ENCODE measurements around the gene MNS1.
"Not testable (repeated sequence)": the region's sequence is repeated elsewhere in the genome, so short reads cannot be mapped to it uniquely, and the experiment has no call there.

The MNS1 gene

DNA sequence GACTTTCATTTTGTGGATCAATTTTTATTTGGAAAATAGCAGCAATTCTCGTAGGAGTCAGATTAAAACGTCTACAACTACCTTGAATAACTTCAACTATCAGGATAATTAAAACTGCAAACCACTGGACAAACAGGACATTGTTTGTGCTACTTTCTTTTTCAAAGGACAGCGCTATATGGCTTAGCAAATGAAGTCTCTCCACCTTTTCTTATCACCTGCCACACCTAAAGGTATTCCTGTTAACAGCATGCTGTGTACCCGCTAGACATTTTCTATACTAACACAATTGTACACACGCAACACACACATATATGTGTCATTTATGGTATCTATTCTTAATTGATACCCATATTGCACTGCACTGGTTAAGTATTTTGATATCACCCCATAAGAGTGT lies 19.2 kb downstream of the MNS1 start:
- no peak for DNase-seq (ENCODE audit: low read depth)

DNA sequence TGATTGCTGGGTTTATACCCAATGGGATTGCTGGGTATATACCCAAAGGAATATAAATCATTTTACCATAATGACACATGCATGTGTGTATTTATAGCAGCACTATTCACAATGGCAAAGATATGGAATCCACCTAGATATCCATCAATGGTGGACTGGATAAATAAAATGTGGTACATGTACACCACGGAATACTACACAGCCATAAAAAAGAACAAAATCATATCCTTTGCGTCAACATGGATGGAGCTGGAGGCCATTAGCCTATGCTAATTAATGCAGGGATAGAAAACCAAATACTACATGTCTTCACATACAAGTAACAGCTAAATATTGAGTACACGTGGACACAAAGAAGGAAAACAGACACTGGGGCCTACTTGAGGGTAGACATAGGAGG lies 22.6 kb downstream of the MNS1 start:
- DNase-seq (ENCODE audit: low read depth) = no peak

GRCh38 chr15:56440214-56440770 lies 24.6 kb downstream of the MNS1 start:
- DNase-seq (ENCODE audit: low read depth) = no peak

- no peak for DNase-seq (ENCODE audit: low read depth)
These were observed 32.6 kb downstream of the MNS1 start for GRCh38 chr15:56432304-56432703.

DNA sequence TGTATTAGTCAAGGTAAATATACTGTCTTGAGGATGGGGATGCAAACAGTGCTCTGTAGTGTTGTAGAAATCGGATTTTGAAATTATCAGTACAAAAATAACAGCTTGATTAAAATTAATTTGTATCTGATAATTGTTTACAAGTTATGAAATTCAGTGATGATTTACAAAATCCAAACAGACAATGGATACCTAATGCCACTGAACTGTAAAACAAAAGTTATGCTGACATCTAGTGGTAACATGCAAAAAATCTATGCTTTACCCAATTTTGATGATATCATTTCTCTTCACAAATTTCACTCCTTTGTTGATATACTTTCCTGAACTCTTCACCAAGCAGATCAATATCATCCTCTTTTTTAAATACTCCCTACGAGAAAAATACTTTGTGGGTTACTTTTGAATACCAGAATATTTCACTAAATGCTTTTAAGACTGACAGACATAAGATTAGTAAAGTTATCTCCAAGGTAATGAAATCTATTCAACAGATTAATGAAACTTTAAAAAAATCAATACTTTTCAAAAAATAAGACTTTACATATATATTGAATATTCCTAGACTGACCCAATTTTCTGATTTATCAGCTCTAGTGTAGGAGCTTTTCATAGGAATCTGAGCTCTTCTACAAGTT lies 36.0 kb downstream of the MNS1 start:
- DNase-seq (ENCODE audit: low read depth) = no peak

DNA sequence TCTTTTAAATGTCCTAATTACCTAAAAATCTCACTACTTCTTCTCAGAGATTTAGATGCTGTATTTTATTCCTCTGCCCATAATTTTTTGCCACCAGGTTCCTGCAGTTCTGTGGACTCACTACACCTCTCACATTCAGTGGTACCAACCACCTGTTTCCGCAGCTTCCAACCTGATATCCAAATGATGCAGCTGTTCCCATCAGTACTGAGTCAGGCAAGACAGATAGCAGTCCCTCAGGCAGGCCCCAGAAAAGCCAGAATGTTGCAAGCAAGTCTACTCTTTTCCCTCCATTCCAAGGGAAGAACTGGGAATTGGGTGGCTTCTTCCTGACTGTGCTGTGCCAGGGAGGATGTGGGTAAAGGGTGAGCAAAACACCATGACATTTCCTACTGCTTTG lies 39.0 kb downstream of the MNS1 start:
- DNase-seq (ENCODE audit: low read depth) = no peak

DNA sequence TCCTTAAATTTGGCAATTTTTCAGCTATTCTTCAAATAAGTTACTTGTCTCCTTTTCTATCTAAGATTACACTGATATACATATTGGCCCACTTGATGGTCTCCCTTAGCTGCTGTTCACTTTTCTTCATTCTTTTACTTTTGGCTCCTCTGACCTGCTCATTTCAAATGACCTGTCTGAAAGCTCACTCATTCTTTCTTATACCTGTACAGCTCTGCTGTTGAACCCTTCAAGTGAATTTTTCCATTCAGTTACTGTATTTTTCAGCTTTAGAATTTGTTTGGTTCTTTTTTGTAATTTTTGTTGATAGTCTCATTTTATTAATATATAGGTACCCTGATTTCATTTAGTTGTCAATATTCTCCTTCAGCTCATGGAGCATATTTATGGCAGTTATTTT lies 39.7 kb downstream of the MNS1 start:
- no peak for DNase-seq (ENCODE audit: low read depth)

DNA sequence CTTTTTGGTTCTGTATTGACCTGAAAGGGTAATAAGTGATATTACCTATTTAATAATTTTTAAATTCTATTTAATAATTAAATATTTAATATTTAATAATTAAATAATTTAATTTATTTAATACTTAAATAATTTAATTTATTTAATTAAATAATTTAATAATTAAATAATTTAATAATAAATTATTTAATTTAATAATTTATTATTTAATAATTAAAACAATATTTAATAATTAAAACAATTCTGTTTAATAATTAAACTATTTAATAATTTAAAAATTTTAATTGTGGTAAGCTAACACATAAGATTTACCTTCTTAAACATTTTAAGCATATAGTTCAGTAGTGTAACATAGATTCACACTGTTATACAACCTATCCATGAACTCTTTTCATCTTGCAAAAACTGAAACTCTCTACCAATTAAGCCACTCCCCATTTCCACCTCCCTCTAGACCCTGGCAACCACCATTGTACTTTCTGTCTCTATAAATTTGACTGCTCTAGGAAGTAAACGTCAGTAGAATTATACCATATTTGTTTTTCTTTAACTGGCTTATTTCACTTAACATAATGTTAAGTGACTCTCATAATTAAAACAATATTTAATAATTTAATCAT lies 51.7 kb downstream of the MNS1 start:
- DNase-seq (ENCODE audit: low read depth) = not testable (repeated sequence)

- no peak for DNase-seq (ENCODE audit: low read depth)
These were observed 53.7 kb downstream of the MNS1 start for GRCh38 chr15:56411122-56411749.

GRCh38 chr15:56410721-56411120 lies 54.2 kb downstream of the MNS1 start:
- no peak for DNase-seq (ENCODE audit: low read depth)

- DNase-seq (ENCODE audit: low read depth) = not testable (repeated sequence)
These were observed 65.7 kb downstream of the MNS1 start for GRCh38 chr15:56399209-56399608.

- not testable (repeated sequence) for DNase-seq (ENCODE audit: low read depth)
These were observed 67.6 kb downstream of the MNS1 start for GRCh38 chr15:56397325-56397724.

- no peak for DNase-seq (ENCODE audit: low read depth)
These were observed 70.0 kb downstream of the MNS1 start for GRCh38 chr15:56394909-56395308.

GRCh38 chr15:56393277-56393676 lies 71.7 kb downstream of the MNS1 start:
- no peak for DNase-seq (ENCODE audit: low read depth)

DNA sequence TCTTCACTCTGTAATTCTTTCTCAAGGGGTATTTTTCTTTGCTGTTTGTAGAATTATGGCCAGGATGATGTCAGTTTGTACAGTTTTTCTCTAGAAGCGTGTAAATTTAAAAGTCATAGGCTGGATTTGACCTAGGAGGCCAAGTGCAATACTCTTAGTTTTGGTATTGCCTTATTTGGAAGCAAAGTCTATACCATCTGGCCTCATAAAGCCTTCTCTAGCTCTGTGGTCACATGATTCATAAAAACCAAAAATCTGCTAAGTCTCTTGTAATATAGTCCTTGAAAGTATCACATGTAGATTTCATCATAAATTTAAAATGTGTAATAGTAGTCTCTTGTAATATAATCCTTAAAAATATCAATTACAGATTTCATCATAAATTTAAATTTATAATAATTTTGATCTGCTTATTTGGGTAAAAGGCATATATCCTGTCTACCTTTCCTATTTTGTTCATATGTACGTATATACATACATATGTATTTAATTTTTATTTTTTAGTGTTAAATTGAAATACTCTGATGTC lies 74.1 kb downstream of the MNS1 start:
- no peak for DNase-seq (ENCODE audit: low read depth)

GRCh38 chr15:56385908-56386307 lies 79.0 kb downstream of the MNS1 start:
- DNase-seq (ENCODE audit: low read depth) = no peak

DNA sequence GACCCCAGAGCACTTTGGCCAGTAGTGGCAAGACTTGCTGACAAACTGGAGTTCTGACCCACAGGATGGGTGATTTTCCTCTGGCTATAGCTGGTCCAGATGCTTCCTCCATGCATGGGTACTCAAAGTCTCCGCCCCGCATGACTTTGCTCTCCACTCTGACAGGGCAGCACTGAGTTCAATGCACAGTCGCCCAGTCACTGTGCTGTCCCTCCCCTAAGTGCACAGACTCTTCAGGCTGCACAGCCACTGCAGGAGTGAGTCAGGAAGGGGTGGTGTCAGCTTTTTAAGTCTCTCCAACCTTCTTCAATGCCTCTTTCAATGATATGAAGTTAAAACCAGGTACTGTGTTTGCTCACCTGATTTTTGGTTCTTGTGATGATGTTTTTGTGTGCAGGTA lies 81.9 kb downstream of the MNS1 start:
- DNase-seq (ENCODE audit: low read depth) = no peak
